A673 (cell line): Measurements from ENCODE around the gene RANBP2.
"Not testable (repeated sequence)": the region's sequence is repeated elsewhere in the genome, so short reads cannot be mapped to it uniquely, and the experiment has no call there.

Source experiments
- CTCF ChIP-seq: fragments of 300-800, 200-600 bp; sonication (generic); conservative IDR thresholded peaks from 2 replicates; pipeline ENCODE4 v1.5.1; 2017; ENCODE audit warnings: low read depth, mild to moderate bottlenecking, antibody characterized with exemption, low read length, moderate library complexity, mixed read lengths
- EZH2 ChIP-seq: fragments of 200-600 bp; sonication (generic); IDR thresholded peaks from 2 replicates; pipeline ENCODE4 v1.6.1; 2017; ENCODE audit warnings: borderline replicate concordance, low read depth, mild to moderate bottlenecking, mixed read lengths, antibody characterized with exemption, low read length; ENCODE audit not compliant: poor library complexity, severe bottlenecking

- TF ChIP-seq CTCF, EZH2: not testable (repeated sequence)
These were observed 47.0 kb upstream of the RANBP2 start for GRCh38 chr2:108672200-108672805.
